ENCODE measurements around the gene RNPEP. TPM values are rescaled to one million over a fixed set of nuclear protein-coding genes. Genes with fewer than 3 reads are reported as not detected.
A peak's percentile ranks its signal among the peaks of the same experiment; 100 is the strongest.

Gene RNPEP
- total and polyA plus RNA-seq, 11 donors = 12.4 to 36.2 (median 15.6) TPM

DNA sequence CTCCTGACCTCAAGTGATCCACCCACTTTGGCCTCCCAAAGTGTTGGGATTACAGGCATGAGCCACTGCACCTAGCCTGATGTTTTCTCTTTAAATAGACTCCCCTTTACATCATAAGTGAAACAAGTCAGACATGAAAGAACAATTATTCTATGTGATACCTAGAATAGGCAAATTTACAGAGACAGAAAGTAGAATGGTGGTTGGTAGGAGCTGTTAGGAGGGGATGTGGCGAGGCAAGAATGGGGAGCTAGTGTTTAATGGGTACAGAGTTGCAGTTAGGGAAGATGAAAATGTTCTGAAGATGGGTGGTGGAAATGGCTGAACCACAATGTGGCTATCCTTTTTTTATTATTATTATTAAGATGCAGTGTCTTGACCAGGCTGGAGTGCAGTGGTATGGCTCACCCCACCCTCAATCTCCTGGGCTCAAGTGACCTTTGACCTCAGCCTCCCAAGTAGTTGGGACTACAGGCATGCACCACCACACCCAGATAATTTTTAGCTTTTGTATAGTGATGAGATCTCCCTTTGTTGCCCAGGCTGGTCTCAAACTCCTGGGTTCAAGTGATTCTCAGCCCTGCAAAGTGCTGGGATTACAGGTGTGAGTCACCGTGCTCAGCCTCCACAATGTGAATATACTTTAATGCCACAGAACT lies 56.4 kb downstream of the RNPEP start:
- no peak for TF ChIP-seq POLR2A (IDR thresholded peaks at IDR 0.05)
- TF ChIP-seq, protein P1, sequence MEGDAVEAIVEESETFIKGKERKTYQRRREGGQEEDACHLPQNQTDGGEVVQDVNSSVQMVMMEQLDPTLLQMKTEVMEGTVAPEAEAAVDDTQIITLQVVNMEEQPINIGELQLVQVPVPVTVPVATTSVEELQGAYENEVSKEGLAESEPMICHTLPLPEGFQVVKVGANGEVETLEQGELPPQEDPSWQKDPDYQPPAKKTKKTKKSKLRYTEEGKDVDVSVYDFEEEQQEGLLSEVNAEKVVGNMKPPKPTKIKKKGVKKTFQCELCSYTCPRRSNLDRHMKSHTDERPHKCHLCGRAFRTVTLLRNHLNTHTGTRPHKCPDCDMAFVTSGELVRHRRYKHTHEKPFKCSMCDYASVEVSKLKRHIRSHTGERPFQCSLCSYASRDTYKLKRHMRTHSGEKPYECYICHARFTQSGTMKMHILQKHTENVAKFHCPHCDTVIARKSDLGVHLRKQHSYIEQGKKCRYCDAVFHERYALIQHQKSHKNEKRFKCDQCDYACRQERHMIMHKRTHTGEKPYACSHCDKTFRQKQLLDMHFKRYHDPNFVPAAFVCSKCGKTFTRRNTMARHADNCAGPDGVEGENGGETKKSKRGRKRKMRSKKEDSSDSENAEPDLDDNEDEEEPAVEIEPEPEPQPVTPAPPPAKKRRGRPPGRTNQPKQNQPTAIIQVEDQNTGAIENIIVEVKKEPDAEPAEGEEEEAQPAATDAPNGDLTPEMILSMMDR (IDR thresholded peaks at IDR 0.05) = no peak
- Histone ChIP-seq H3K4me1 (peaks cover 0 to 8% (median 0%) of the 10 kb centered on the region in 12 donors), H3K27me3 (no peaks in the 10 kb centered on the region), H3K36me3 (no peaks in the 10 kb centered on the region), H3K27ac (no peak overlapping the region), H3K9me3 (no peaks in the 10 kb centered on the region), H3K4me3 (no peak overlapping the region)
- 96 to 98% (median 97%) methylated on average over 2 of the region's 2 CpGs for WGBS, 4 donors
- DNase-seq (no peak), ATAC-seq (no peak)
- intact Hi-C loops (cut with DNase I) = no loop called here

DNA sequence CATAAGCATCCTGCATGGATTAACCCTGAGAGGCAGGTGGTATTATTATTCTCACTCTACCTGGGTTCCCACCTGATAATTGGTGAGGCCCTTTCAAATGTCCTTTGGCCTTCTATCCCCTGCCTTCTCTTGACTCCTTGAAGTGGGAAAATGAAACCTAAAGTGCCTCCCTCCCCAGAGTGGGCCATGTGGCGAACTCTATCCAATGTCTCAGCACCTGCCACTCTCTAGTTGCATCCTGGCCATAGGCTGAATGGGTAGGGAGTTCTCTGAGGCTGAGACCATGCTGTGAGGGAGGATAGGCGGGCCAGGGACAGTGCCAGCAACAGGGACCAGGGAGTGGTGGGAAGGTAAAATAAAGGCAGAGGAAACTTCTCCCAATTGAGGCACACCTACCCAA lies 63.3 kb downstream of the RNPEP start:
- Histone ChIP-seq H3K9me3 (no peaks in the 10 kb centered on the region), H3K27ac (no peak overlapping the region), H3K4me1 (peaks cover 0 to 2% (median 0%) of the 10 kb centered on the region in 12 donors), H3K27me3 (no peaks in the 10 kb centered on the region), H3K36me3 (no peaks in the 10 kb centered on the region), H3K4me3 (no peak overlapping the region)
- no peak for ATAC-seq
- intact Hi-C loops (cut with DNase I) = loop anchor here in 1 of 10 donors (5.0 kb wide), 1 partner anchor 33 kb away; the partner anchor contains the start of gene ELF3
- no peak for DNase-seq
- TF ChIP-seq POLR2A (IDR thresholded peaks at IDR 0.05) = no peak
- TF ChIP-seq, protein P1 (IDR thresholded peaks at IDR 0.05) = no peak
- 85 to 96% (median 93%) methylated on average over 2 of the region's 2 CpGs for WGBS, 4 donors

DNA sequence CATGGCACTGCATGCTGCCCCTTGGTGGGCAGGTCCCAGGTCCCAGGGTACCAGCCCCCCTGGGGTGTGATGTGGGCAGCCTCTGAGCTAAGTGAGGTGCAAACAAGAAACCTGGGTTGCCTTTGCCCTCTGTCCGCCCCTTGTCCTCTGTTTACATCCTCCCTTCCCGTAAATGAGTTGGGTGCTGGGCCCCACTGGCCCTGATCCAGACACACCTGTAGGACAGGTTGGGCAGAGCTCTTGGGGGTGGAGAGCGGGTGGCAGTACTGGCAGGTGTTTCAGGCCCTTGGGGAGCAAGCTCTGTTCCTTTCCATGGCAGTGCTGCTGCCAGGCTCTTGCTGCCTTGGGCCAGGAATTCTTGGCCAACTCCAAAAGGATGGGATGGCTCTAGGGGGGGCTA lies 63.8 kb downstream of the RNPEP start:
- WGBS, 4 donors = 85 to 93% (median 90%) methylated on average over 2 to 3 of the region's 3 CpGs
- intact Hi-C loops (cut with DNase I) = loop anchor here in 1 of 10 donors (5.0 kb wide), 1 partner anchor 34 kb away; the partner anchor contains the start of gene ELF3
- Histone ChIP-seq H3K9me3 (no peaks in the 10 kb centered on the region), H3K4me3 (no peak overlapping the region), H3K36me3 (no peaks in the 10 kb centered on the region), H3K4me1 (peaks cover 0 to 2% (median 0%) of the 10 kb centered on the region in 12 donors), H3K27me3 (no peaks in the 10 kb centered on the region), H3K27ac (no peak overlapping the region)
- ATAC-seq (peak in 1 of 4 donors; percentile 9), DNase-seq (no peak)
- no peak for TF ChIP-seq POLR2A (IDR thresholded peaks at IDR 0.05)
- TF ChIP-seq, protein P1 (IDR thresholded peaks at IDR 0.05) = no peak

DNA sequence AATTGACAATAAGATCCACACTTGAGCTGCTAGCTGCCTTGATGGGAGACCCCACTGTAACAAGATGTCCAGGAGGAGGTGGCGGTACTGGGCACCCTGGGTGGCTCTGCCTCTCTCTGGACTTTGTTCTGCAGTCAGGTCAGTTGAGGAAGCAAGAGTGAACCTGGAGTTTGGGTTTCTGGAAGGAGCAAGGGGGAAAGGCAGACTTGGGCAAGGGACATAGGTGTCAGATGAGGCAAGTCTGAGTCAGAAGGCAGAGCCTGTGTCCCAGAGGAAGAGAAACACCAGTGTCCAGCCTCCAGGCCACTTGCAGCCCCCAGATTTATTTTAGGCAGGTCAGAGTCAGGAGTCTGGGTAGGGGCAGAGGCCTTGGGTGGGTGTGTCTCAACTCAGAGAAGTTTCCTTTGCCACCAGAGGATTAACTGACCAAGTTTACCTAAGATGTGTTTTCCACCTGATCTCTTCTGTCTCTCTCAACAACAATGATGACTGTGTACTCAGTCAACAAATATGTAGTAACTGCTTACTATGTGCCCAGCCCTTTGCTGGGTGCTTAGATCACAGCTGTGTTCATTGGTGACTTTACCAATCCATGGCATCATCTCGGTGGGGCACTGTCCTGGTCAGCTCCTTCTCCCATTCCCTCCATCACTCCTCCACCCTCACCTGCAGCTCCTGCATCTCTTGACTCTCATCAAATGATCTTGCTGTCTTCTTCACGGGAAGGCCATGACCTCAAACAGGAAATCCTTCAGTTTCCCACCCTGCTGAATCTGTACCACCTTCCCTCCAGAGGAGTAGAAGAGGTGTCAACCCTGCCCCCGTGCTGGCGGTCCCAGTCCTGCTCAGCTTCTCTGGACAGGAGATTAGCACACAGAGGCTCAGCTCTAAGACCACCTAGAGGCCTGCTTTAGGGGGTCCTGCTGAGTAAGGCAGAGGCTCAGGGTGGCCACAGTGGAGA lies 64.6 kb downstream of the RNPEP start:
- no peak for DNase-seq
- no peaks in the 10 kb centered on the region for H3K36me3 ChIP-seq
- no peaks in the 10 kb centered on the region for H3K9me3 ChIP-seq
- H3K4me3 ChIP-seq = no peak overlapping the region
- no peak for ATAC-seq
- H3K27me3 ChIP-seq = no peaks in the 10 kb centered on the region
- WGBS, 4 donors = 72 to 82% (median 73%) methylated on average over 5 of the region's 5 CpGs
- peaks cover 0 to 2% (median 0%) of the 10 kb centered on the region in 12 donors for H3K4me1 ChIP-seq
- TF ChIP-seq, protein P1 (IDR thresholded peaks at IDR 0.05) = no peak
- no peak for TF ChIP-seq POLR2A (IDR thresholded peaks at IDR 0.05)
- intact Hi-C loops (cut with DNase I) = loop anchor here in 1 of 10 donors (5.0 kb wide), 1 partner anchor 35 kb away; the partner anchor contains the start of gene ELF3
- H3K27ac ChIP-seq = no peak overlapping the region

All from heart left ventricle (tissue), 16 donors.